ENCODE data around the gene CAPN14.

The CAPN14 gene

GRCh38 chr2:31217465-31218200, at the start of gene CAPN14:
Gene CAPN14, minus strand, starts transcription at chr2:31217515. Its CDS starts 12,068 bp downstream, at chr2:31205447.
- no peak for DNase-seq (ENCODE audit: low read depth in 3 of 3)

GRCh38 chr2:31266804-31267203, 49.5 kb upstream of the CAPN14 start:
- DNase-seq (ENCODE audit: low read depth in 3 of 3) = no peak

- no peak for DNase-seq (ENCODE audit: low read depth in 3 of 3)
Observed at GRCh38 chr2:31265234-31265633, 47.9 kb upstream of the CAPN14 start.

GRCh38 chr2:31263636-31264190, 46.4 kb upstream of the CAPN14 start:
- DNase-seq (ENCODE audit: low read depth in 3 of 3) = no peak

GRCh38 chr2:31260870-31261269, 43.6 kb upstream of the CAPN14 start:
- DNase-seq (ENCODE audit: low read depth in 3 of 3) = no peak

- DNase-seq (ENCODE audit: low read depth in 3 of 3) = no peak
Observed at GRCh38 chr2:31259075-31259474, 41.8 kb upstream of the CAPN14 start.

- no peak for DNase-seq (ENCODE audit: low read depth in 3 of 3)
Observed at GRCh38 chr2:31258351-31258750, 41.0 kb upstream of the CAPN14 start.

GRCh38 chr2:31256611-31257382, 39.5 kb upstream of the CAPN14 start:
- no peak for DNase-seq (ENCODE audit: low read depth in 3 of 3)

GRCh38 chr2:31255911-31256571, 38.7 kb upstream of the CAPN14 start:
- no peak for DNase-seq (ENCODE audit: low read depth in 3 of 3)

GRCh38 chr2:31254237-31255203, 37.2 kb upstream of the CAPN14 start:
- DNase-seq (ENCODE audit: low read depth in 3 of 3) = no peak

- no peak for DNase-seq (ENCODE audit: low read depth in 3 of 3)
Observed at GRCh38 chr2:31253356-31254131, 36.2 kb upstream of the CAPN14 start.

GRCh38 chr2:31251851-31252250, 34.5 kb upstream of the CAPN14 start:
- no peak for DNase-seq (ENCODE audit: low read depth in 3 of 3)

GRCh38 chr2:31251018-31251417, 33.7 kb upstream of the CAPN14 start:
- DNase-seq (ENCODE audit: low read depth in 3 of 3) = no peak

- DNase-seq (ENCODE audit: low read depth in 3 of 3) = no peak
Observed at GRCh38 chr2:31249009-31249690, 31.8 kb upstream of the CAPN14 start.

GRCh38 chr2:31248139-31248538, 30.8 kb upstream of the CAPN14 start:
- no peak for DNase-seq (ENCODE audit: low read depth in 3 of 3)

- DNase-seq (ENCODE audit: low read depth in 3 of 3) = no peak
Observed at GRCh38 chr2:31247711-31248110, 30.4 kb upstream of the CAPN14 start.

- no peak for DNase-seq (ENCODE audit: low read depth in 3 of 3)
Observed at GRCh38 chr2:31246184-31246852, 29.0 kb upstream of the CAPN14 start.

- DNase-seq (ENCODE audit: low read depth in 3 of 3) = no peak
Observed at GRCh38 chr2:31244101-31244500, 26.8 kb upstream of the CAPN14 start.

- DNase-seq (ENCODE audit: low read depth in 3 of 3) = no peak
Observed at GRCh38 chr2:31243053-31243452, 25.7 kb upstream of the CAPN14 start.

Data from stimulated activated CD4-positive, alpha-beta T cell treated with anti-CD3 and anti-CD28 coated beads, TNF-alpha, amount 100 ng/mL, for 24 hours (primary cell).